ENCODE measurements around the gene PRKCA.

DNA sequence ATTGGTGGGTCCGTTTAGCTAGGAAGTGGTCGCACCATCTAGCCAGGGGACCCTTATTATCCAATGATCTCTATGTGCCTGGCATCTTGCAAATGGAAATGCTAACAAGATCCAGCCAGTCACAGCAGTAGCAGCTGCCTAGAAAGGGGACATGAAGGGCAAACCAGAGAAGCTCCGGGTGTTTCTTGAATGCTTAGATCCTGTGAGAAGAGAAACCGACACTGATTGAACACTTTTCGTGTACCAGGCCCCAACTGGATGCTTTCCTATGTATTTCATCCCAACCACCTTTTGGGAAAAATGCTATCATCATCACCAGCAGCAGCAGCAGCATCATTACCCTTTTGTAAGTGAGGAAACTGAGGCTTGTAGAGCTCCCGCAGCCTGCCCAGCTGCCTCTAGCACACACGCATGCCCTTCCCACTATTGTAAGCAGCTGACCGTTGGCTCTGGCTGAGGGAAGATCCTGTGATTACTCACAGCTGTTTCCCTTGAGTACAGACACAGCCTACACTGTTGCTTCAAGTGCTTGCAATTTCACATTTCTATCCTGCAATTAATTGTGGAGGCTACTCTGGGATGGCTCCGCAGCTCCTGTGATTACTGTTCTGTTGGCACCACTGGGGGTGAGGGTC lies 351.8 kb downstream of the PRKCA start:
- TF ChIP-seq HHEX (CRISPR knock-in tag; IDR thresholded peaks at IDR 0.05) (no peak), GFI1 (CRISPR knock-in tag; IDR thresholded peaks at IDR 0.05; ENCODE audit: borderline replicate concordance) (no peak), POLR2A (IDR thresholded peaks at IDR 0.05; ENCODE audit: insufficient read depth in 1 of 2, low read depth in 2 of 2, low read length in 2 of 2) (no peak), MTF2 (CRISPR knock-in tag; IDR thresholded peaks at IDR 0.05; ENCODE audit: borderline replicate concordance) (no peak)
- TF ChIP-seq, protein P1, sequence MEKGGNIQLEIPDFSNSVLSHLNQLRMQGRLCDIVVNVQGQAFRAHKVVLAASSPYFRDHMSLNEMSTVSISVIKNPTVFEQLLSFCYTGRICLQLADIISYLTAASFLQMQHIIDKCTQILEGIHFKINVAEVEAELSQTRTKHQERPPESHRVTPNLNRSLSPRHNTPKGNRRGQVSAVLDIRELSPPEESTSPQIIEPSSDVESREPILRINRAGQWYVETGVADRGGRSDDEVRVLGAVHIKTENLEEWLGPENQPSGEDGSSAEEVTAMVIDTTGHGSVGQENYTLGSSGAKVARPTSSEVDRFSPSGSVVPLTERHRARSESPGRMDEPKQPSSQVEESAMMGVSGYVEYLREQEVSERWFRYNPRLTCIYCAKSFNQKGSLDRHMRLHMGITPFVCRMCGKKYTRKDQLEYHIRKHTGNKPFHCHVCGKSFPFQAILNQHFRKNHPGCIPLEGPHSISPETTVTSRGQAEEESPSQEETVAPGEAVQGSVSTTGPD (CRISPR knock-in tag; IDR thresholded peaks at IDR 0.05): no peak
- TF ChIP-seq, protein P2, sequence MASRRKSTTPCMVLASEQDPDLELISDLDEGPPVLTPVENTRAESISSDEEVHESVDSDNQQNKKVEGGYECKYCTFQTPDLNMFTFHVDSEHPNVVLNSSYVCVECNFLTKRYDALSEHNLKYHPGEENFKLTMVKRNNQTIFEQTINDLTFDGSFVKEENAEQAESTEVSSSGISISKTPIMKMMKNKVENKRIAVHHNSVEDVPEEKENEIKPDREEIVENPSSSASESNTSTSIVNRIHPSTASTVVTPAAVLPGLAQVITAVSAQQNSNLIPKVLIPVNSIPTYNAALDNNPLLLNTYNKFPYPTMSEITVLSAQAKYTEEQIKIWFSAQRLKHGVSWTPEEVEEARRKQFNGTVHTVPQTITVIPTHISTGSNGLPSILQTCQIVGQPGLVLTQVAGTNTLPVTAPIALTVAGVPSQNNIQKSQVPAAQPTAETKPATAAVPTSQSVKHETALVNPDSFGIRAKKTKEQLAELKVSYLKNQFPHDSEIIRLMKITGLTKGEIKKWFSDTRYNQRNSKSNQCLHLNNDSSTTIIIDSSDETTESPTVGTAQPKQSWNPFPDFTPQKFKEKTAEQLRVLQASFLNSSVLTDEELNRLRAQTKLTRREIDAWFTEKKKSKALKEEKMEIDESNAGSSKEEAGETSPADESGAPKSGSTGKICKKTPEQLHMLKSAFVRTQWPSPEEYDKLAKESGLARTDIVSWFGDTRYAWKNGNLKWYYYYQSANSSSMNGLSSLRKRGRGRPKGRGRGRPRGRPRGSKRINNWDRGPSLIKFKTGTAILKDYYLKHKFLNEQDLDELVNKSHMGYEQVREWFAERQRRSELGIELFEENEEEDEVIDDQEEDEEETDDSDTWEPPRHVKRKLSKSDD (CRISPR knock-in tag; IDR thresholded peaks at IDR 0.05; ENCODE audit: low read depth): no peak
- TF ChIP-seq, protein P3, sequence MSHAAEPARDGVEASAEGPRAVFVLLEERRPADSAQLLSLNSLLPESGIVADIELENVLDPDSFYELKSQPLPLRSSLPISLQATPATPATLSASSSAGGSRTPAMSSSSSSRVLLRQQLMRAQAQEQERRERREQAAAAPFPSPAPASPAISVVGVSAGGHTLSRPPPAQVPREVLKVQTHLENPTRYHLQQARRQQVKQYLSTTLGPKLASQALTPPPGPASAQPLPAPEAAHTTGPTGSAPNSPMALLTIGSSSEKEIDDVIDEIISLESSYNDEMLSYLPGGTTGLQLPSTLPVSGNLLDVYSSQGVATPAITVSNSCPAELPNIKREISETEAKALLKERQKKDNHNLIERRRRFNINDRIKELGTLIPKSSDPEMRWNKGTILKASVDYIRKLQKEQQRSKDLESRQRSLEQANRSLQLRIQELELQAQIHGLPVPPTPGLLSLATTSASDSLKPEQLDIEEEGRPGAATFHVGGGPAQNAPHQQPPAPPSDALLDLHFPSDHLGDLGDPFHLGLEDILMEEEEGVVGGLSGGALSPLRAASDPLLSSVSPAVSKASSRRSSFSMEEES (CRISPR knock-in tag; IDR thresholded peaks at IDR 0.05): no peak

All from HepG2 (cell line).